Right hindlimb (tissue), 1 donor: ENCODE results near the gene NOC3L.
"Not testable (repeated sequence)": the region's sequence is repeated elsewhere in the genome, so short reads cannot be mapped to it uniquely, and the experiment has no call there.

Experiments
- DNase-seq: peaks from one replicate; pipeline ENCODE4 v3.0.0-alpha.2; 2018

Gene NOC3L, protein sequence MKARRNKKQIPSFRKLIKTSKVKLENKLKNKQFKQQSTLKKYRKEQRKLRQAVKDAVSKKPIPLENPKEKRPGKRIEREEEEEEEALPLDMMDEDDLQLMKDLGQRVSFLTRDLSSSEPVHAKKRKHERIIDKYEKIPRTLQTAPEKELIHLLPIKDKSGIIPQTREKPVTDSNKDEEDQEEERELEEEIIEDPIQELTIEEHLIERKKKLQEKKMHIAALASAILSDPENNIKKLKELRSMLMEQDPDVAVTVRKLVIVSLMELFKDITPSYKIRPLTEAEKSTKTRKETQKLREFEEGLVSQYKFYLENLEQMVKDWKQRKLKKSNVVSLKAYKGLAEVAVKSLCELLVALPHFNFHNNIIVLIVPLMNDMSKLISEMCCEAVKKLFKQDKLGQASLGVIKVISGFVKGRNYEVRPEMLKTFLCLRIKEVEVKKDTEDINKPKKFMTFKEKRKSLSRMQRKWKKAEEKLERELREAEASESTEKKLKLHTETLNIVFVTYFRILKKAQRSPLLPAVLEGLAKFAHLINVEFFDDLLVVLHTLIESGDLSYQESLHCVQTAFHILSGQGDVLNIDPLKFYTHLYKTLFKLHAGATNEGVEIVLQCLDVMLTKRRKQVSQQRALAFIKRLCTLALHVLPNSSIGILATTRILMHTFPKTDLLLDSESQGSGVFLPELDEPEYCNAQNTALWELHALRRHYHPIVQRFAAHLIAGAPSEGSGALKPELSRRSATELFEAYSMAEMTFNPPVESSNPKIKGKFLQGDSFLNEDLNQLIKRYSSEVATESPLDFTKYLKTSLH

GRCh38 chr10:94362360-94363250 lies at the start of gene NOC3L:
TSS of gene NOC3L (minus strand) at chr10:94362939. CDS start at chr10:94362838, 101 bp downstream.
- peak; percentile 97 for DNase-seq

- DNase-seq: no peak
These were observed 49.7 kb upstream of the NOC3L start for GRCh38 chr10:94412449-94412848.

GRCh38 chr10:94411304-94411703 lies 48.6 kb upstream of the NOC3L start:
- no peak for DNase-seq

- no peak for DNase-seq
These were observed 46.4 kb upstream of the NOC3L start for GRCh38 chr10:94409021-94409657.

DNA sequence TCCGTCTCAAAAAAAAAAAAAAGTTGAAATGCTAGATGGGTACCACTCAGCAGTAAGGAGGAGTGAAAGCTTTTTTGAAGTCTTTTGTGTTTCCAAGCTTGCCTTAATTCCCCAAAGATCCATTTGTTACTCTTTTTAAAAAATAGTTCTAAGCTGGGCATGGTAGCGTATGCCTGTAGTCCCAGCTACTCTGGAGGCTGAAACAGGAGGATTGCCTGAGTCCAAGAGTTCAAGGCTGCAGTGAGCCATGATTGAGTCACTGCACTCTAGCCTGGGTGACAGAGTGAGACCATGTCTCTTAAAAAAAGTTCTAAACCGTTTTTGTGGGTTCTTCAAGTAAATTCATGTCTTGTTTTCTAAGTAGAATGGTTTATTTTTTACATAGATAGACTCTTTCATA lies 44.9 kb upstream of the NOC3L start:
- no peak for DNase-seq

DNA sequence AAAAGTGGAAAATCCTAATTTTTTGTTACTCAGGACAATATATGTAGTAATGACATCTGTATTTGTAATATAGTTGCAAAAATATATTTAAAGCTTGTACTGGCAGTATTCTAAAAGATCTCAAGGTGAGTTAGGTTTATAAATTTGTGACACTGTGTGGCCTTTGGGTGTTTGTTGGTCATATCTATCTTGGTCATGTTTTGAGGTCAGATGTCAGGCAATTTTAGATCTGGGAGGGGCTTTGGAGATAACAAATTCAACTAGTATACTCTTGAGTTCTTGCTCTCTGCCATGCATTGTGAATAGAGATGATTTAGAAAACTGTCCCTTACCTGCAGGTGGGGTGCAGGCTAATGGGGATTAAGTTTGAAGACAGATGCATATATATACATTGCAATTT lies 42.7 kb upstream of the NOC3L start:
- DNase-seq: no peak

- DNase-seq: peak; percentile 75
These were observed 40.9 kb upstream of the NOC3L start for GRCh38 chr10:94403380-94404213.

GRCh38 chr10:94402843-94403379 lies 40.2 kb upstream of the NOC3L start:
- DNase-seq: peak; percentile 61

- DNase-seq: peak; percentile 97
These were observed 39.6 kb upstream of the NOC3L start, which contains the start of gene TBC1D12 for GRCh38 chr10:94402204-94402842. TSS of gene TBC1D12 (plus strand) at chr10:94402541. CDS start at chr10:94402614, 73 bp downstream.

- no peak for DNase-seq
These were observed 36.0 kb upstream of the NOC3L start for GRCh38 chr10:94398762-94399161.

GRCh38 chr10:94397549-94398370 lies 35.0 kb upstream of the NOC3L start:
- DNase-seq: no peak

DNA sequence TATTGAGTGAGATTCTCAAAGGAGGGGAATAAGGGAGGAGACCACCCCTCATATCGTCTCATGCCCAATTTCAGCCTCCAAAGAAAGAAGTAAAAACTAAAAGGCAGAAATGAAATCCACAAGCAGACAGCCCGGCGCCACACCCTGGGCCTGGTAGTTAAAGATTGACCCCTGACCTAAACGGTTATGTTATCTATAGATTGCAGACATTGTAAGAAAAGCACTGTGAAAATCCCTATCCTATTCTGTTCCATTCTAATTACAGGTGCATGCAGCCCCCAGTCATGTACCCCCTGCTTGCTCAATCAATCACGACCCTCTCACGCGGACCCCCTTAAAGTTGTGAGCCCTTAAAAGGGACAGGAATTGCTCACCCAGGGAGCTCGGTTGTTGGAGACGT lies 29.4 kb upstream of the NOC3L start:
- DNase-seq: not testable (repeated sequence)

- not testable (repeated sequence) for DNase-seq
These were observed 23.0 kb upstream of the NOC3L start for GRCh38 chr10:94385733-94386132.

GRCh38 chr10:94383530-94383929 lies 20.8 kb upstream of the NOC3L start:
- DNase-seq: no peak

GRCh38 chr10:94376865-94377264 lies 14.1 kb upstream of the NOC3L start:
- no peak for DNase-seq

- DNase-seq: no peak
These were observed 12.6 kb upstream of the NOC3L start for GRCh38 chr10:94375374-94375773.

- DNase-seq: no peak
These were observed 7.8 kb upstream of the NOC3L start for GRCh38 chr10:94370501-94370900.

- DNase-seq: no peak
These were observed 3.6 kb upstream of the NOC3L start for GRCh38 chr10:94366382-94366781.

DNA sequence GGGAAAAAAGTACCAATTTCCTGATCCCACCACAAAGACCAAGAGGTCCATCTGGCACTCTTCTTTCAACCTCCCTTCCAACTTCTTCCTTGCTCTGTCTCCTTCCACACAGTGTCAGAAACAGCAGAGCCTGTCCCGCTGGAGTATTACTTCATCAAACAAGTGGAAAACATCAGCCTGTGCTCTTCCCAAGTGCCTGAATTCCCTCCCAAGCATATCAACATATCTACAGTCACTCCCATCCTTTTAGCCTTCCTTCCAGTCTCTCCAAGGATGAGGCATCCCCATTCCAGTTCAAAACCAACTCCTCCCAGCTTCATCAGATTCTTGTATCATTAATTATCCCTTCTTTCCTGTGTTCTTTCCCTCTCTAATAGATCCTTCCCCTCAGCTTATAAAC lies 1.7 kb upstream of the NOC3L start:
- no peak for DNase-seq

- no peak for DNase-seq
These were observed 469 bp upstream of the NOC3L start for GRCh38 chr10:94363251-94363565.
